MCF 10A (cell line): ENCODE measurements around the gene ADAMTS19. TPM values are rescaled to one million over a fixed set of nuclear protein-coding genes. Genes with fewer than 3 reads are reported as not detected.

ENCODE experiments used
- BruUV-seq: library from RNA; stranded (reverse); fragments of 400-500 nt; replicated peaks from 2 replicates; lab custom pipeline; 2021; lab: Mats Ljungman, UMichigan
- CTCF ChIA-PET: fragments of 300-600 bp; sonication (Branson Sonifier 250); formaldehyde crosslinking; extraction: SDS; loops from one replicate; lab custom pipeline; 2021; ENCODE audit warnings: antibody characterized with exemption, inconsistent platforms; lab: Yijun Ruan, JAX
- POLR2A ChIA-PET: fragments of 300-600, 350-650 bp; sonication (Branson Sonifier 250); formaldehyde crosslinking; extraction: SDS; loops from one replicate; lab custom pipeline; 2020; ENCODE audit warnings: antibody characterized with exemption, inconsistent platforms; lab: Yijun Ruan, JAX
- DNase-seq: peaks from one replicate; pipeline ENCODE4 v3.0.0-alpha.2; 2018; ENCODE audit not compliant: unreplicated experiment
- H3K27ac Mint-ChIP-seq: one replicate; pipeline ENCODE4 v1.8.0; 2022; ENCODE audit warnings: mild to moderate bottlenecking, low read depth, mixed read lengths; ENCODE audit not compliant: unreplicated experiment
- H3K27me3 Mint-ChIP-seq: one replicate; pipeline ENCODE4 v1.8.0; 2022; ENCODE audit warnings: mixed read lengths; ENCODE audit not compliant: insufficient read depth, unreplicated experiment
- H3K36me3 Mint-ChIP-seq: one replicate; pipeline ENCODE4 v1.8.0; 2022; ENCODE audit warnings: mild to moderate bottlenecking, moderate library complexity, mixed read lengths; ENCODE audit not compliant: insufficient read depth, unreplicated experiment
- H3K4me1 Mint-ChIP-seq: one replicate; pipeline ENCODE4 v1.8.0; 2022; ENCODE audit warnings: mixed read lengths; ENCODE audit not compliant: insufficient read depth, unreplicated experiment
- H3K4me3 Mint-ChIP-seq: one replicate; pipeline ENCODE4 v1.8.0; 2022; ENCODE audit warnings: mild to moderate bottlenecking, moderate library complexity, mixed read lengths; ENCODE audit not compliant: unreplicated experiment
- H3K9me3 Mint-ChIP-seq: one replicate; pipeline ENCODE4 v1.8.0; 2022; ENCODE audit warnings: mixed read lengths; ENCODE audit not compliant: unreplicated experiment
- intact Hi-C: fragments of 100-400 bp; cut with micrococcal nuclease; formaldehyde crosslinking; loops from 2 replicates; pipeline ENCODE4 v1.14.1; 2022
- total RNA-seq: library from RNA; stranded (reverse); gene quantifications from 2 replicates; pipeline ENCODE4 v1.2.3, GENCODE V29; 2022
- TF ChIP-seq, protein P1 (sequence below): fragments of 200-600 bp; IDR thresholded peaks from one replicate; pipeline ENCODE4 v1.8.0; 2022; ENCODE audit warnings: antibody characterized with exemption, mild to moderate bottlenecking; ENCODE audit not compliant: unreplicated experiment

ADAMTS19 gene
- total RNA-seq, 1 experiment from 2014 or later: not detected

- ChIA-PET POLR2A (no interaction called here), CTCF (no interaction called here)
- H3K27me3 Mint-ChIP-seq: no peaks in the 10 kb centered on the region
- no peaks in the 10 kb centered on the region for H3K36me3 Mint-ChIP-seq
- no peak overlapping the region for H3K27ac Mint-ChIP-seq
- DNase-seq: peak; percentile 11
- no peaks in the 10 kb centered on the region for H3K9me3 Mint-ChIP-seq
- H3K4me1 Mint-ChIP-seq: no peaks in the 10 kb centered on the region
- BruUV-seq: no TSS peak
- intact Hi-C loops: no loop called here
- TF ChIP-seq, protein P1, sequence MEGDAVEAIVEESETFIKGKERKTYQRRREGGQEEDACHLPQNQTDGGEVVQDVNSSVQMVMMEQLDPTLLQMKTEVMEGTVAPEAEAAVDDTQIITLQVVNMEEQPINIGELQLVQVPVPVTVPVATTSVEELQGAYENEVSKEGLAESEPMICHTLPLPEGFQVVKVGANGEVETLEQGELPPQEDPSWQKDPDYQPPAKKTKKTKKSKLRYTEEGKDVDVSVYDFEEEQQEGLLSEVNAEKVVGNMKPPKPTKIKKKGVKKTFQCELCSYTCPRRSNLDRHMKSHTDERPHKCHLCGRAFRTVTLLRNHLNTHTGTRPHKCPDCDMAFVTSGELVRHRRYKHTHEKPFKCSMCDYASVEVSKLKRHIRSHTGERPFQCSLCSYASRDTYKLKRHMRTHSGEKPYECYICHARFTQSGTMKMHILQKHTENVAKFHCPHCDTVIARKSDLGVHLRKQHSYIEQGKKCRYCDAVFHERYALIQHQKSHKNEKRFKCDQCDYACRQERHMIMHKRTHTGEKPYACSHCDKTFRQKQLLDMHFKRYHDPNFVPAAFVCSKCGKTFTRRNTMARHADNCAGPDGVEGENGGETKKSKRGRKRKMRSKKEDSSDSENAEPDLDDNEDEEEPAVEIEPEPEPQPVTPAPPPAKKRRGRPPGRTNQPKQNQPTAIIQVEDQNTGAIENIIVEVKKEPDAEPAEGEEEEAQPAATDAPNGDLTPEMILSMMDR: no peak
- H3K4me3 Mint-ChIP-seq: no peak overlapping the region
Observed at GRCh38 chr5:129716235-129716634, 256.1 kb downstream of the ADAMTS19 start.

- CTCF ChIA-PET: no interaction called here
- H3K27me3 Mint-ChIP-seq: no peaks in the 10 kb centered on the region
- intact Hi-C loops: no loop called here
- H3K9me3 Mint-ChIP-seq: no peaks in the 10 kb centered on the region
- H3K36me3 Mint-ChIP-seq: no peaks in the 10 kb centered on the region
- POLR2A ChIA-PET: no interaction called here
- BruUV-seq: no TSS peak
- H3K4me1 Mint-ChIP-seq: no peaks in the 10 kb centered on the region
- peak; percentile 21 for DNase-seq
- no peak overlapping the region for H3K27ac Mint-ChIP-seq
- no peak overlapping the region for H3K4me3 Mint-ChIP-seq
- TF ChIP-seq, protein P1: no peak
Observed at GRCh38 chr5:129716651-129717050, 256.6 kb downstream of the ADAMTS19 start.

DNA sequence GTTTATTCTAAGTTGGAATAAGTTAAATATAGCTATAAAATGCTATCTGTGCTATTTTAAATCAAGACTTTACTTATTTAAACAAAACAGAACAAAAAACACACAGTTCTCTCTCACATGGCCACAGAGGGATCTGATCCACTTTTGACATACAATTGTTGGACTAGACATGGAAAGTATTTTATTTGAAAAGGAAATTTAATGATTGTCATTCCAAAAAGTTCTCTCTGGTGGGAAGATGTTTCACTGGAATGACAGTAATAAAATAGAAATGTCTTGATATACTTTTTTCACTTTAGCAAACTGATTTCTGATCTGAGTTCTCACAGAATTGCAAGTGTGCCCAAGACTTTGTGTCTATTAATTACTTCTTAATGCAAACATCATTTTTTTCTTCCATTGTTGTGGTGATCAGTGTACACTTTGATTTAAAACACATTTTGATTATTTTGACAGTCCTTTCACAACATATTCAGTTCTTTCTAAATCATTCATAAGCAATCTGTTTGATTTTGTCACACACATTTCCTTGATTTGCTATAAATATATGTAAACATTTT is 257.7 kb downstream of the ADAMTS19 start:
- POLR2A ChIA-PET: no interaction called here
- no peak for DNase-seq
- H3K36me3 Mint-ChIP-seq: no peaks in the 10 kb centered on the region
- intact Hi-C loops: no loop called here
- H3K27ac Mint-ChIP-seq: no peak overlapping the region
- no peaks in the 10 kb centered on the region for H3K27me3 Mint-ChIP-seq
- TF ChIP-seq, protein P1: no peak
- no TSS peak for BruUV-seq
- CTCF ChIA-PET: no interaction called here
- no peaks in the 10 kb centered on the region for H3K4me1 Mint-ChIP-seq
- H3K9me3 Mint-ChIP-seq: no peaks in the 10 kb centered on the region
- no peak overlapping the region for H3K4me3 Mint-ChIP-seq

- no TSS peak for BruUV-seq
- no peak for DNase-seq
- H3K9me3 Mint-ChIP-seq: no peaks in the 10 kb centered on the region
- H3K27ac Mint-ChIP-seq: no peak overlapping the region
- H3K27me3 Mint-ChIP-seq: no peaks in the 10 kb centered on the region
- ChIA-PET CTCF (interaction anchor here (0.5 to 2.0 kb wide), 2 partner anchors 19 to 236 kb away, joined by 4 read pairs; no protein-coding TSS in a partner anchor), POLR2A (no interaction called here)
- intact Hi-C loops: no loop called here
- no peak overlapping the region for H3K4me3 Mint-ChIP-seq
- no peaks in the 10 kb centered on the region for H3K4me1 Mint-ChIP-seq
- no peaks in the 10 kb centered on the region for H3K36me3 Mint-ChIP-seq
- TF ChIP-seq, protein P1: no peak
Observed at GRCh38 chr5:129718471-129719090, 258.5 kb downstream of the ADAMTS19 start.
